Measurements from ENCODE around the gene CCSER2.
"Not testable (repeated sequence)": the region's sequence is repeated elsewhere in the genome, so short reads cannot be mapped to it uniquely, and the experiment has no call there.

The CCSER2 gene, protein sequence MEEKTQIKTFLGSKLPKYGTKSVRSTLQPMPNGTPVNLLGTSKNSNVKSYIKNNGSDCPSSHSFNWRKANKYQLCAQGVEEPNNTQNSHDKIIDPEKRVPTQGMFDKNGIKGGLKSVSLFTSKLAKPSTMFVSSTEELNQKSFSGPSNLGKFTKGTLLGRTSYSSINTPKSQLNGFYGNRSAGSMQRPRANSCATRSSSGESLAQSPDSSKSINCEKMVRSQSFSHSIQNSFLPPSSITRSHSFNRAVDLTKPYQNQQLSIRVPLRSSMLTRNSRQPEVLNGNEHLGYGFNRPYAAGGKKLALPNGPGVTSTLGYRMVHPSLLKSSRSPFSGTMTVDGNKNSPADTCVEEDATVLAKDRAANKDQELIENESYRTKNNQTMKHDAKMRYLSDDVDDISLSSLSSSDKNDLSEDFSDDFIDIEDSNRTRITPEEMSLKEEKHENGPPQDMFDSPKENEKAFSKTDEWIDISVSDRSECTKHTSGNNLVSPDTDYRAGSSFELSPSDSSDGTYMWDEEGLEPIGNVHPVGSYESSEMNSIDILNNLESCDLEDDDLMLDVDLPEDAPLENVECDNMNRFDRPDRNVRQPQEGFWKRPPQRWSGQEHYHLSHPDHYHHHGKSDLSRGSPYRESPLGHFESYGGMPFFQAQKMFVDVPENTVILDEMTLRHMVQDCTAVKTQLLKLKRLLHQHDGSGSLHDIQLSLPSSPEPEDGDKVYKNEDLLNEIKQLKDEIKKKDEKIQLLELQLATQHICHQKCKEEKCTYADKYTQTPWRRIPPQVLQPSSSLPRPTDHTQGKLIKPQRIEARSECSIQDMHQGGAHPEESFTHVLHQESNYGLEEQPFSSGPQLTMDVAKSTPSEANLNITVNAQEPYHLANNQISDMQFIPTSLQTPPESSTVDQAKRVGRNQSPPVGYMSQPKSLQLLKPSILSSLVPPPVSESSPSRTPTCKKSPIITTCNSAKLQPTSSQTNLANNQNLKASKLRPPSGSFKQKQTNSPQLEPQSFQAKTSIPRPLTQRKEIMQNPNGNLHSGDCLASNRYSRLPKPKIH

DNA sequence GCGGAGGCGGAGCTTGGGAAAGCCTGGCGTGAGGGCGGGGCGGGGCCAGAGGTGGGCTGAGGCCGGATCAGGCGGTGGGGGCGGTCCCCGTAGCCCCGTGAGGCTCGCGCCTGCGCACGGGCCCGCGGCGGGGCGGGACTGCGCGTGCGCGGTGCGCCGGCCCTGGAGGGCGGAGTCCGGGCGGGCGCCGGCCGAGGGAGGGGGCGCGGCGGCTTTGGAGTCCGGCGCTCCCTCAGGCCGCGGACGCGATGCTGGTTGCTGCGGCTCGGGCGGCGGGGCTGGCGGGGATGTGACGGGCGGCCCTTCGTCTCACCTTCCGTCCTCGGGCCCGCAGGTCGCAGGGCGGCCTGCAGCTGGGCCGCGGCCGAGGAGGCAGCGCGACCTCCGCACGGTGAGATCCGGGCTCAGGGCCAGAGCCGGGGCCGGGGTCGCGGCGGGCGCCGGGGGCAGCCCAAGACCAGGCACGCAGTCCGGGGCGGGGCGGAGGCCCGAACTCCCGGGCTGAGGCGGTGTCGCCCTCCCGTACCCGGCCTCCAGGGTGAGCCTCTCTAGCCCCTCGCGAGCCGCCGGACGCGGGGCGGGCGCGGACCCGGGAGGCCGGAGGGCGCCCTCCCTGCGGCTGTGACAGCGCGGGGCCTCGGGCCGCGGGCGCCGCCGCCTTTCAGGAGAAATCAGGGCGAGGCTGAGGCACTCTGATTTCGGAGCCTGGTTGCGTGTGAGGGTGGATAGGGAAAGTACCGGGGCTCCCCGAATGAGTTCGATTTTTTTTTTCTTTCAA, at the start of gene CCSER2:
CCSER2 (plus strand) TSS at position 172 of the 778 bp plus-strand sequence. CDS start 42,464 bp downstream, outside the sequence.
- peak; percentile 93 for DNase-seq

DNA sequence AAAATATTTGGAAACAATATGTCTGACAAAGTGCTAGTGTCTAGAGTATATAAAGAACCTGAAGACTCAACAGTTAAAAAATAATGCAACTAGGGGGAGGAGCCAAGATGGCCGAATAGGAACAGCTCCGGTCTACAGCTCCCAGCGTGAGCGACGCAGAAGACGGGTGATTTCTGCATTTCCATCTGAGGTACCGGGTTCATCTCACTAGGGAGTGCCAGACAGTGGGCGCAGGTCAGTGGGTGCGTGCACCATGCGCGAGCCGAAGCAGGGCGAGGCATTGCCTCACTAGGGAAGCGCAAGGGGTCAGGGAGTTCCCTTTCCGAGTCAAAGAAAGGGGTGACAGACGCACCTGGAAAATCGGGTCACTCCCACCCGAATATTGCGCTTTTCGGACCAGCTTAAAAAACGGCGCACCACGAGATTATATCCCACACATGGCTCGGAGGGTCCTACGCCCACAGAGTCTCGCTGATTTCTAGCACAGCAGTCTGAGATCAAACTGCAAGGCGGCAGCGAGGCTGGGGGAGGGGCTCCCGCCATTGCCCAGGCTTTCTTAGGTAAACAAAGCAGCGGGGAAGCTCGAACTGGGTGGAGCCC, 48.4 kb upstream of the CCSER2 start:
- DNase-seq, result not testable (repeated sequence)

DNA sequence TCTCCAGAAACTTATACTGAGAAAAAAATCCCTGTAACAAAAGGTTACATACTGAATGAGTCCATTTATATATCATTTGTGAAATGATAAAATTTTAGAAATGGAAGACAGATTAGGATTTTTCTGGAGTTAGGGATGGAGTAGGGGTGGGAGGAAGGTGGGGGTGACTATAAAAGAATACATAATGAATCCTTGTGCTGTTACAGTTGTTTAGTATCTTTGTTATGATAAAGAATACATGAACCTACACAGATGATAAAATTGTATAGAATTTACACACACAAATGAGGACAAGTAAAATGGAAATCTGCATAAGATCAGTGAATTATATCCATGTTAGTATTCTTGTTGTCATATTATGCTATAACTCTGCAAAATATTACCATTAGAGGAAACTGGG, 41.7 kb upstream of the CCSER2 start:
- no peak for DNase-seq

DNA sequence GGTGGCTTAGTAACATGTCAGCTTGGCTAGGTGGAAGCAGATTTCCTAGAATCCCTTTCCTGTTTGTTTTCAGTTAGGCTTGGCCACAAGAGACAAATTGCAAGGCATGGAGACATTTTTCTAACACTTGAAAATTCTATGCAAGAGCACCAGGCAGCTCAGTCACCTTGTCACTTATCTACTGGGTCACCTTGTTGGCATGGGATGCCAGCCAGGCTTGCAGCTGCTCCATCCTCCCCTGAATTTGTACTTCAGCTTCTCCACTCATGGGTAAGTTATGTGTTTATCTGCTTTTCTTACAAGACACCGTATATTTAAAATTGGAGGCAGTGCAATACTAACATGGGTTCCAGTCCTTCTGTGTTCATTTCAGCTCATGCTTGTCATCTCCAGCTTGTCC, 40.2 kb upstream of the CCSER2 start:
- no peak for DNase-seq

DNA sequence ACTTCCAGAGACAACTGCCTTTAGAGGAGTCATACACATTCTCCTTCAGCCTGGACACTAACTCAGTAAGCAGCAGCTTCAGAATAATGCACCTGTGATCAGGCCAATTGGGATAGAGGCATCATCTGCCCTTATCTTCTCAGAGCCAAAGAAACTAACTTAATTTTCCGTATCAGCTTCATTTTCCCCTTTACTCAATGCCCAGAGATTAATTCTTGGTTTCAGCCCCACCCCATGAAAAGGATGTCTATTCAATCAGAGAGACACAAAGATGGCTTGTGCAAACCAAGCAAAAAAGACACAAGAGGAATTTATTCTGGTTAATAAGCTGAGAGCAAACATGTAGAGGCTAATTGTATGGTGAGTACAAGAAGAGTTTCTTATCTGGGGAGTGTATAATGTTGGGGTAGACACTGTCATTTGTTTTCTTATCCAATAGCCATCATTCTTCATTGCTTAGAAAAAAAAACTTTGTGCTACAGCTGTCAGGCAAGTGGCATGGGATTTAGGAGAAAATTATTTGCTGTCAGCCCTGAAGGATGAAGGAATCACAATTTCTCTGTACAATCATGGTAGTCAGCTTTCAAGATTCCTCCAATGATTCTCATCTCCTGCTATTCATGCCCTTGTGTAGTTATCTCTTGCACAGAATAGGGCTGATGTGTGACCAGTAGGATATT, 38.7 kb upstream of the CCSER2 start:
- DNase-seq, result no peak

DNA sequence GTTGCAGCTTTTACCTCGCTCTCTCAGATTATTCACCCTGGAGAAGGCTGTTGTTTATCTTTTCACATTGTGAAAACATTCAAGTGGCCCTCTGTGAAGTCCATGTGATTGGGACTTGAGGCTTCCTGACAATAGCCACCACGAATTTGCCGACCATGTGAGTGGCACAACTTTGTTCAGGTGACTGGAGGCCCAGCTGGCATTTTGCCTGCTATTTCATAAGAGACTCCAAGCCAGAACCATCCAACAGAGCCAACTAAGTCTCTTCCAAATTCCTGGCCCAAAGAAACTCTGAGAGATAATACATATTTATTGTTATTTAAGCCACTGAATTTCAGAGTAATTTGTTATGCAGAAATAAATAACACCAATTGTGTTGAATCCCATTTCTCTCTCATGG, 38.2 kb upstream of the CCSER2 start:
- DNase-seq, result no peak

DNA sequence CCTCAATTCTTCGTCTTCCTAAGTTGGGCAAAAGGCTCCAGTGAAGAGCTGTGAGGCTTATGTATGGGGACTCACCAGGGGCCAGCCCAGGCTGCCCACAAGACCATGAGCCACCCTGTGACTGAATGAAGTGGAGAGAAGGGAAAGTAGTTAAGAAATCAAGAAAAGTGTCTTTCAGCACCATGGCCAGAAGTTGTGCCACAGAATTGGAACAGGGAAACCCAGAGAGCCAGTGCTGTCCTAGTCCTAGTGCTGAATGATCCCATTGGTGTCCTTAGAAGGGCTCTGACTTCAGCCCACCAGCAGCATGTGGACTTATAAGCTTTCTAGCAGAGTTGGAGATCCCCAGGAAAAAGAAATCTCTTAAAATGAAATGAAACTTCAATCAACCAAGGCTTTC, 37.0 kb upstream of the CCSER2 start:
- no peak for DNase-seq

DNA sequence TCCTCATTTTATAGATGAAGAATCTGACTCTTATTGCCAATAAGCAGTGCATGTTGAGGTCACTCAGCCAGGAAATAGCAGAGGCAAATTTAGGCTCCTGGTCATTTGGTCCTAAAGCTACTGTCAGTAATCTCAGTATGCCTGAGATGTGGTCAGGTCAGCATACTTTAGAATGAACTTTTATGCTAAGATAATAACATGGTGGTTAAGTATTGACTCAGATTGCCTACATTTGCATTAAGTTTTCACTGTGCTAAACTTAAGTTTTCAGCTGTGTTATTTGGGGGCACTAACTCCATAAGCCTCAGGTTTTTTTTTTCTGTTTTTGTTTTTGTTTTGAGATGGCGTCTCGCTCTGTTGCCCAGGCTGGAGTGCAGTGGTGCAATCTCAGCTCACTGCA, 35.9 kb upstream of the CCSER2 start:
- DNase-seq, result no peak

DNA sequence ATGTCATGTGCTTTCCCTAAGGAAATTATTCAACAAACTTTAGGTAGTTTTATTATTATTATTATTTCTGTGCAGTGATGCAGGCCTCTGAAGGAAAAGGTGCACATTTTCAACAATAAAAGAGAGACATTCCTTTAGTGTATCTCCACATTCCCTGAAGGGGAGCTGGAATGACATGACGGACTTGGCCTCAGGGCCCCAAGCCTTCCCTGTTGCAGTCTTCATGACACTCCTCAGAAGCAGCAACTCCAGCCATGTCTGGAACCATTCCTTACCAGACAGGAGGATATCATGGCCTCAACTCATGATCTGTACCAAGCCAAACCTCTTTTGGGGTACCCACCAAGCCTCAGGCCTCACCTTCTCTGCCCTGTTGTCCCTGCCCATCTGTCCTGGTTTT, 35.2 kb upstream of the CCSER2 start:
- DNase-seq, result no peak

DNA sequence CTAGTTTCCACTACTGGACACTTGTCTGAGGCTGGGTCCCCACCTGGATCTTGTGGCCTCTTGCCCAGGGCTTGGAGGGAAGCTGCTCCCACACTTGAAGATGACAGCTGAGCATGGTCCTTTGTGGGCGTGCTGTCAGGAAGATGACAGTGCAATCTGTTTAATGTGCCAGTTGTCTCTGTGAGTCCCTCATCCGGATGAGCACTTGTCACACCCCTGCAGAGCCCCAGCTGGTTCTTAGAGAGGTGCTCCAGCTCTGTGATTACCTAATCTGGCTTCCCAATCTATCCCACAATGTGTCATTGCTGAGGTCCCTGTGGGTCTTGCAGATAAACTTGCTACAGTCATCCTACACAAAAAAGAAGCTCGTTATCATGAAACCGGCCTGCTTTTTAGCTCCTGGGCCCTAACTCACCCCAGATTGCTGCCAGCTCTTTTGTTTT, 34.8 kb upstream of the CCSER2 start:
- DNase-seq, result no peak

DNA sequence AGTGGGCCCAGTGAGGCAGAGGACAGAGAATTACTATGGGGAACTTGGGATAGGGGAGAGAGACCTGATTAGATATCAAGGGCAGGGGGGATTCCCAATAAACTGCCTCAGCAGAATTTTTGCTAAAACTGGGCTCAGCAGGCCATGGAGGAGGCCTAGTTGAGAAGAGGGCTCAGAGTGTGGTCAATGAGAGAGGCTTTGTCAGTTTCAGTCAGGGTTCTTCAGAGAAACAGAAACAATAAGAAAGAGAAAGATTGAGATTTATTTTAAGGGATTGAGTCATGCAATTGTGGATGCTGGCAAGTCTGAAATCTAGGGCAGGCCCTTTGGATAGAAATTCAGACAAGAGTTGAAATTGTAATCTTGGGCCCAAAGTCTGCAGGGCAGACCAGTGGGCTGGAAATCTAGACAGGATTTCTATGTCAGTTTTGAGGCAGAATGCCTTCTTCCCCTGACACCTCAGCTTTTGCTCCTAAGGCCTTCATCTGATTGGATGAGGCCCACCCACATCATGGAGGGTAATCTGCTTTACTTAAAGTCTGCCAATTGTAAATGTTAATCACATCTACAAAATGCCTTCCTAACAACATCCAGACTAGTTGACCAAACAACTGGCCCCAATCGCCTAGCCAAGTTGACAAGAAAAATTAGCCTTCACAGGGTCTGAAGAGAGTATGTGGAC, 33.5 kb upstream of the CCSER2 start:
- no peak for DNase-seq

DNA sequence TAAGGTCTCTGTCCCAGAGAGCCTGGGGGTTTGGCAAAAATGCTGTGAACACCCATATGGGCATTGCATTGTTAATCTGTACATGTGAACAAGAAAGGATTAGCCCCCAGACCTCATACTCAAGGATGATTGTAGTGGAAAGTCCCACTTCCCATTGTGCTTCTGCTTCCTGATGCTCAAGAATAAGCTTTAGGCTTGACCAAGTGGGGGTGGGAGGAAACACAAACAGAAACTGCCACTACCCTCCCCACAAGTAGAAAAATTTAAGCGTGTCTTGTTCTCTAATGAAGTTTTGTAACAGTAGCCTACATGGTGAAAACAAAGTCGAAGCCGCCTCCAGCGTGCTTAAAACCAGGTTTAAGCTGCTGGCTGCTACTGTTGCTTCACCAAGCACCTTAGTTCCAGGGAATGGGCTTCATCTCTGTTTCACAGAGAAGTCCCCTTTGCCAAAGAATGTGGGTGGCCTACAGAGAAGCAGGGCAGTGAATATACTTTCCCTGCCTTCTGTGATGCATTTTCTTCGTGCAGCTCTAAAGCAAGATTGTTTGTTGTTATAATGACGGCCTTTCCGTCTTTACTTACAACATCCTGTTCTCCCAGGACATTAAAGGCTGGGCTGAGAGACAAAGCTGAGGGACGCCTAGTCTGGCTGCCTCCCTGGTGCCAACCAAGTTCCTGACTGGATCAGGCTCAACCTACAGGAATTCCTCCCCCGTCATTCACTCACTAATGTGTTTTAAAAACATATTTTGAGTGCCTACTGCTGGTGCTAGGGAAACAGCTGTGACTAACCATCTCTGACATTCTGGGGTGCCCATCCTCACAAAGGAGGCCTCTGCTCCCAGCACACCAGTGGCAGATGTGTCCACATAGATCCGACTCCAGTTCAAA, 32.1 kb upstream of the CCSER2 start:
- no peak for DNase-seq

DNA sequence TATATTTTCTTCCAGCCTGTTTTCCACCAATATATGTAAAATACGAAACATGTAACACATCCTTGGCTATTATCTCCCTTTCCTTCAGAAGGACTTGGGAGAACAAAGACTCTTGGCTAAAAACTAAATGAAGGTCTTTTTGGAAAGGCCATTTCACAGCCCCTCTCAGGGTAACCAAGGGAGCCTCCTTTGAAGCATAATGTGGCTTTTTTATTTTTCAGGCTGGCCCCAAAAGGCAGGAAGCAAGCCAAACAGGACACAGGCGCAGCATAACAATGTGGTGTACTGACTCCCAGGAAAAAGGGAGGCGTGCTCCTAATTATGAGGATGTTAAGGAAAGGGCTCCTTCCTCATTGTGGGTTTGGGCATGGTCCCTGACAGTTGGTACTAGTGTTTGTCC, 30.3 kb upstream of the CCSER2 start:
- no peak for DNase-seq

DNA sequence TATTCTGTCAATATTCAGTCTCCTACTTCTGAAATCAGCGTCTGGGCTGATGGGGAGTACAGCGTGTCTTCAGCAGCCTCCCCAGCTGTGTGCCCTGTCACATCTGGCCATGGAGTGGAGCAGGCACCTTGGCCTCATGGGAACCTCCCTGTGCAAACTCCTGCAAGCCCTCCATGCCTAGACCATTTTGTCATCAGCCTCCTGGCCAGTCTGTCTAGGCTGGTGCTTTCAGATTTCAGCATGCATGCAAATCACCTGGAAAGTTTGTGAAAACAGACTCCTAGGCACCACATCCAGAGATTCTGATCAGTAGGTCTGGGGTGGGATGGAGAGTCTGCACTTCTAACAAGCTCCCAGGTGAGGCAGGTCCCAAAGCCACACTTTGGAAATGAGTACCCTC, 26.2 kb upstream of the CCSER2 start:
- DNase-seq, result no peak

DNA sequence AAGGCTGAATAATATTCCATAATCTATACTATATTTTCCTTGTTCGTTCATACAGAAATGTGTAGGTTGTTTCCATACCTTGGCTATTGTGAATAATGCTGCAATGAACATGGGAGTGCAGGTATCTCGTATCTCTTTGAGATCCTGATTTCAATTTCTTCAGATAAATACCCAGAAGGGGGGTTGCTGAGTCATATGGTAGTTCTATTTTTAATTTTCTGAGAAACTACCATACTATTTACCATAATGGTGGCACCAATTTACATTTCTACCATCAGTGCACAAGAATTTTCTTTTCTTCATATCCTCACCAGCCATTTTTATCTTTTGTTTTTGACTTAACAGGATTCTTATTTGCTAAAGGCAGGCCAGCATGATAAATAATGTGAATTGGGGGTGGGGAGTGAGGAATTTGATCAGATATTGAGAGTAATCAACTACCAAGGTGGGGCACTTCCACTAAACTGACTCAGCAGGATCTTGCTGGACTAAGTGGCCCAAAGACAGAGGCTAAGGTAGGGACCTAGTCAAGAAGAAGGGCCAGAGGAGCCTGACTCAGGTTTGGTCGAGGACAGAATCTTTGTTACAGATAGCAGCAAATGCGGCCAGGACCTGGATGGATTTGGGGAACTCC, 21.5 kb upstream of the CCSER2 start:
- DNase-seq, result no peak

DNA sequence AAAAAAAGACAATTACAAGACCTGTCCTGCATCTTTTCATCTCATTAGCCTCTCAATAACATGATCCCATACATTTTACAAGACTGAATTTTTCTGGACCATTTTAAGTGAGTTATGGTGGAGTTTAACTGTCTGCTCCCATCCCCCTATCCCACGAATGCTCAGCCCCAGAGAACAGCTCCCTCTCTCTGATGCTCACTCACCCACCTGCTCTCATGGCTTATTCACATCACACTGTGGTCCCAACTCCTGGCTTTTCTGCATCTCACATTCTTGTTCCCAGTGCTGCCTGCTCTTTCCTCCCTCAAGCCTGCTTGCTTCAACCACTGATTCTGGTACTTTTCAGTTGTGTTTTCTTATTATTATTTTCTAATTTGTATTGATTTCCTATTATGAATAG, 20.4 kb upstream of the CCSER2 start:
- DNase-seq, result no peak

DNA sequence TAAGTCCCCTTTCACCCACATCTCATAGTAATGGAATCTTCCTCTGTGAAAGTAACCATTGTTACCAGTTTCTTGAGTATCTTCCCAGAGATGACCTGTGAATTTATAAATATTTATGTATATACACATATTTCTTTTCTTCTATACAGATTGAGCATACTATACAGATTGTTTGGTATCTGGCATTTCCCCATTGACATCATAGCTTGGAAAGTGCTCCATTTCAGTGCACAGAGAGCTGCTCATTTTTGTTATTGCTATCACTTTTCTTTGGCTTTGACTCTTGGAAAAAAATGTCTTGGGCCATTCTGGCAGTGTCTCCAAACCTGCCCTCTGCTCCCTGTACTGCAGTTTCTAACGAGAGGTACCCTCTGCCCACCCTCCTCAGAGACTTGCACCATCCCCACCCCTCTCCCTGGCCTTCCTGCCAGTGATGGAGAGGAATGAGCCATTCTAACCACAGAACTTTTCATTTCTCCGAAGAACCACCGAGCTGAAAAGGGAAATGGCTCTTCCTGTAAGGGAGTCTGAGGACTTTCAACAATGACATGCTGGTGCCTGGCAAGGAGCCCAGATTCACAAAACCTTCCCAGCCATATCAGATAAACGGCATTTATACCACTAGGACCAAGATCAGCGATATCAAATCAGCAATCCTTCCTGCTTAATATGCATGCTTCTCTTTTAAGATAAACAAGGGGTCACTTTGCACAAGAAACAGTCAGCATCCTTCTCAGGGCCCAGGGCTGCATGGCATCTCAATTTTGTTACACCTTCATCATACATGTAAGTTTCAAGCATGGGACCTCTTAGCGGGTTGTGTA, 19.7 kb upstream of the CCSER2 start:
- peak; percentile 28 for DNase-seq

DNA sequence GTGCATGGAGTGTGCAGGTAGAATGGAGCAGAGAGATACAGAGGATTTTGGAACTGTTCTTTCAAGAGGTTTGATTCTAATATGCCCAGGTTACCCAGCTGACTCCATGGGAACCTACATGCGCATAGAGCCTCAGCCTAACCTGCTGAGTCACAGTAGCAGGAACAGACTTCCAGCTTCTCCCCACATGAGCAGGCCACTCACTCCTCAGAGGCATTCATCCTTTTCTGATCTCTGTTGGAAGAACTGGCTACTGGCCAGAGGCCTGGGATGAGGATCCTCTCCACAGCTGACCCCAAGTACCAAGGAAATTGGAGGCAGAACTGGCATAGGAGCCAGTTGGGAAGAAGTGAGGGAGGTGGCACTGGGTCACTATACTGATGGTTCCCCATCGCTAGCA, 17.9 kb upstream of the CCSER2 start:
- DNase-seq, result no peak

DNA sequence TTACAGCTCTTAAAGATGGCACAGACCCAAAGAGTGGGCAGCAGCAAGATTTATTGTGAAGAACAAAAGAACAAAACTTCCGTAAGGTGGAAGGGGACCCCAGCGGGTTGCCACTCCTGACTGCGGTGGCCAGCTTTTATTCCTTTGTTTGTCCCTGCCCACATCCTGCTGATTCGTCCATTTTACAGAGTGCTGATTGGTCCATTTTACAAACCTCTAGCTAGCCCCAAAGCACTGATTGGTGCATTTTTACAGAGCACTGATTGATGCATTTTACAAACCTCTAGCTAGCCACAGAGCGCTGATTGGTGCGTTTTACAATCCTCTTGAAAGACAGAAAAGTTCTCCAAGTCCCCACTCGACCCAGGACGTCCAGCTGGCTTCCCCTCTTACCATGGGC, 16.8 kb upstream of the CCSER2 start:
- DNase-seq, result no peak

Data from CD4-positive, alpha-beta T cell treated with Interferon gamma for 1 hour (primary cell).